ENCODE measurements around the gene ACTN3.
"Not testable (repeated sequence)": the region's sequence is repeated elsewhere in the genome, so short reads cannot be mapped to it uniquely, and the experiment has no call there.

DNA sequence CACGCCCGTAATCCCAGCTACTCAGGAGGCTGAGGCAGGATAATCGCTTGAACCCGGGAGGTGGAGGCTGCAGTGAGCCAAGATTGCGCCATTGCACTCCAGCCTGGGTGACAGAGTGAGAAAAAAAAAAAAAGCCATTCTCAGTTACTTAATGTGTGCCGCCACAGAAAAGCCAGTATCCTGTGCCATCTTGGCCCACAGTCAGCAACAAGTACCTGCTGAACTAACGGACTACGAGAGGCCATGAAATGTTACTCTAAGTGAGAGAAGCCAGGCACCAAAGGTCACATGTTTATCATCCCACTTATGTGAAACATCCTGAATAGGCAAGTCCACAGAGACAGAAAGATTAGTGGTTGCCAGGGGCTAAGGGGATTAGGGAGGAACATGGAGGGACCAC is 6.1 kb upstream of the ACTN3 start:
- TF ChIP-seq, protein P1, sequence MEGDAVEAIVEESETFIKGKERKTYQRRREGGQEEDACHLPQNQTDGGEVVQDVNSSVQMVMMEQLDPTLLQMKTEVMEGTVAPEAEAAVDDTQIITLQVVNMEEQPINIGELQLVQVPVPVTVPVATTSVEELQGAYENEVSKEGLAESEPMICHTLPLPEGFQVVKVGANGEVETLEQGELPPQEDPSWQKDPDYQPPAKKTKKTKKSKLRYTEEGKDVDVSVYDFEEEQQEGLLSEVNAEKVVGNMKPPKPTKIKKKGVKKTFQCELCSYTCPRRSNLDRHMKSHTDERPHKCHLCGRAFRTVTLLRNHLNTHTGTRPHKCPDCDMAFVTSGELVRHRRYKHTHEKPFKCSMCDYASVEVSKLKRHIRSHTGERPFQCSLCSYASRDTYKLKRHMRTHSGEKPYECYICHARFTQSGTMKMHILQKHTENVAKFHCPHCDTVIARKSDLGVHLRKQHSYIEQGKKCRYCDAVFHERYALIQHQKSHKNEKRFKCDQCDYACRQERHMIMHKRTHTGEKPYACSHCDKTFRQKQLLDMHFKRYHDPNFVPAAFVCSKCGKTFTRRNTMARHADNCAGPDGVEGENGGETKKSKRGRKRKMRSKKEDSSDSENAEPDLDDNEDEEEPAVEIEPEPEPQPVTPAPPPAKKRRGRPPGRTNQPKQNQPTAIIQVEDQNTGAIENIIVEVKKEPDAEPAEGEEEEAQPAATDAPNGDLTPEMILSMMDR (conservative IDR thresholded peaks at IDR 0.05; ENCODE audit: low read length): not testable (repeated sequence)
- TF ChIP-seq EZH2phosphoT487 (IDR thresholded peaks at IDR 0.05; ENCODE audit: borderline replicate concordance): not testable (repeated sequence)
